HG03439 (cell line): ENCODE measurements around the gene FARSA.
"Not testable (repeated sequence)": the region's sequence is repeated elsewhere in the genome, so short reads cannot be mapped to it uniquely, and the experiment has no call there.

Experiments
- ATAC-seq: cut with Tn5 transposase; IDR thresholded peaks from one replicate; pipeline ENCODE4 v1.9.1; 2021; ENCODE audit warnings: mild to moderate bottlenecking, moderate library complexity; ENCODE audit not compliant: unreplicated experiment

FARSA gene

DNA sequence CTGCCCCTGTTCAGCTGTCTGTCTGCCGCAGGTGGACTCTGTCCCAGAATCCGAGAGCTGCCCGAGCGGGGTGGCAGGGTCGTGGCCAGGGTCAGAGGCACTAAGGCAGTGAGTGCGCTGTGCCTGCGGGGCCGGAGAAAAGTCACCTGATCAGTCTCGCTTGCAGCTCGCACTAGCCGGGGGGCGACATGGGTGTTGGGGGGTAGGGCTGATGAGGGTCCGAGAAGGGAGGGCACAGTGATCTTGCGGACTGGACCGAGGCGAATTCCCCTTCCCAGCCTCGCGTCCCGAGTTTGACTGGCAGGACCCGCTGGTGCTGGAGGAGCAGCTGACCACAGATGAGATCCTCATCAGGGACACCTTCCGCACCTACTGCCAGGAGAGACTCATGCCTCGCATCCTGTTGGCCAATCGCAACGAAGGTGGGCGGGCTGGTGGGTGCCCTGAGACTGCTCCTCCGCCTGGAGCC lies 41.9 kb downstream of the FARSA start:
- no peak for ATAC-seq

DNA sequence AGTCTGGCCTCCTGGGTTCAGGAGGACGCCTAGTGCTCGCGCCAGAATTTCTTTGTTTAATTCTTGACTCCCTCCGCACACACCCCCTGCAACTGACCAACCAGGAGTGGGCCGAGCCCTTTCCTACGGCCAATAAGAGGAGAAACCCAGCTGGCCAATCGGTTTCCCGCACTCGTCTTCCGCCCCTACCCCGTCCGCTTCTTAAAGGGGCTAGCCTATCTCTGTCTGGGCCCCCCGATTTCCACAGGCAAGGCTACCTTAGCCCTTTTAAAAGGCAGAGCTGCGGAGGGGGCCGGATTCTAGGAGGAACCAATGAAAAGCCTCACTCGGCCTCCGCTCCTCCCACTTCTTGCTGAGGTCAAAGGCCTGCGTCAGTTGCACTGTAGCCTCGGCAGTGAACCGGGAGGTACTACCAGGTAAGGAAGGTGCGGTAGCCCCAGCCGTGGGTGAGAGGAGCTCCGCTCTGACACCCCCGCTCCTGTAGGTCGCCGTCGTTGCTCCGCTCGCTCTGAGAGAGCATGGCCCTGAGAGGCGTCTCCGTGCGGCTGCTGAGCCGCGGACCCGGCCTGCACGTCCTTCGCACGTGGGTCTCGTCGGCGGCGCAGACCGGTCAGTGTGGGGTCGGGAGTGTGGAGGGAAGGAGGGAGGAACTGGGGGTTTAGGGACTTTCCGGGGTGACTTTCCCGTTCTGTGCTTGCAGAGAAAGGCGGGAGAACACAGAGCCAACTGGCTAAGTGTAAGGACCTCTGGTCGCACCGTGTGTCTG lies 42.5 kb downstream of the FARSA start, which contains the start of gene GCDH:
Gene GCDH, plus strand, starts transcription at position 374 of the 766 bp plus-strand sequence. Its CDS starts 145 bp downstream, at position 519.
- peak; percentile 87 for ATAC-seq

DNA sequence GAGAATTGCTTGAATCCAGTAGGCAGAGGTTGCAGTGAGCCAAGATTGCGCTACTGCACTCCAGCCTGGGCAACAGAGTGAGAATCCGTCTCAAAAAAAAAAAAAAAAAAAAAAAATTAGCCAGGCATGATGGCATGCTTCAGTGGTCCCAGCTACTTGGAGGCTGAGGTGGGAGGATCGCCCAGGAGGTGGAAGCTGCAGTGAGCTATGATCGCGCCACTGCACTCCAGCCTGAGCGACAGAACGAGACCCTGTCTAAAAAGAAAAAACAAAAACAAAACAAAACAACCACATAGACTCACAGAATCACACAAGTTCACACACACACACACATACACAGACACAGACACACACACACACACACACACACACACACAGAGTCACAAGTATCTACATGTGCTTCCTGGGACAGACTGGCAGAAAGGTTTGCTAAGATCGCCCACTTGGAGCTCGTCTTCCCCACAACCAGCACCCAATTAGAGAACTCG lies 43.2 kb downstream of the FARSA start:
- ATAC-seq, result not testable (repeated sequence)

DNA sequence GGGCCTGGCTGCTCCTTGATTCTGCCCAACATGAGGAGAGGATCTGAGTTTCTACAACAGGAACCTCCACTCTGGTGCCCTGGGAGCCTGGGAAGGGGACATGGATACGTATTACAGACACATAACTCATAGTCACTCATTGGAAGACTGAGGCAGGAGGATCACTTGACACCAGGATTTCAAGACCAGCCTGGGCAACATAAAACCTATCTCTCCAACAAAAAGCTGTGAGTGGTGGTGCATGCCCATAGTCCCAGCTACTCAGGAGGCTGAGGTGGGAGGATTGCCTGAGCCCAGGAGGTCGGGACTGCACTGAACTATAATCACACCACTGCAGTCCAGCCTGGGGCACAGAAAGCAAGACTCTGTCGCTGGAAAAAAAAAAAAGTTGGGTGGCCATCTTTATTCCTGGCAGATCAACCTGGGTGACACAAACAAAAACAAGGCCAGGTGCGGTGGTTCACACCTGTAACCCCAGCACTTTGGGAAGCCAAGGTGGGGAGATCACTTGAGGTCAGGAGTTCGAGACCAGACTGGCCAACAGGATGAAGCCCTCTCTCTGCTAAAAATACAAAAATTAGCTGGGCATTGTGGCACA lies 45.4 kb downstream of the FARSA start:
- ATAC-seq, result no peak

DNA sequence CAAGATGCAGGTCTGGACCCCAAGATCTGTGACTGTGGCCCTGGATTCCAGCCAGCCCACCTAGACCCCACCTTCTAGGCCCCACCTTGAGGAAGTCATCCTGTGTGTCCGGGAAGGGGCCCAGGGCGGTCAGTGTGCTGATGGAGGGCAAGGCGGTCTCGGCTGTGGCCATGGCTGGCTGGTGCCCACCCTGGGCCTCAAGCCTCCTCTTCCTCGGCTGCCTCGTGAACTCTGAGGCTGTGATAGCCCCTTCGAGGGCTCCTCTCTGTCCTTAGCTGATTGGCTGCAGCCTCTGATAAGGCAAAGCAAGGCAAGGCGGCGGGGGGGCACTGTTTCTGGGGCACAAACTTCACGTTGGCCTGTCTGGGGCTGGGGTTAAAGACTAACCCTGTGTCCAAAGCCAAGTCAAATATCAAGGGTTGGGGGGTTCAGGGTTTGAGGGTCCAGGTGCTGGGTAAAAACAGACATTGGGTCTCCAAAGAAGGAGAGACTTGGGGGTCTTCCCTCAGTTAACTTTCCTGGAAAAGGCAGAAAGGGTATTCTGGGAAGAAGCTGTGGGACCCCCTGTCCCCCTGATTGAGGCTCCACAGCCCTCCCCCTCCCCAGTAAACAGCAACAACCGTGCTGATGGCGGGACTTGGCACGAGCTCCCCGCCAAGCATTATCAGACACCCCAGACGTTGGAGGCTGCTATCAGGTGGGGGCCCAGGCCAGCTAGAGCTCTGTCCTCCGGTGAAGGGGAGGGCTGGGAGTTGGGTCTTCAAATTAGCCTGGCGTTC lies 46.4 kb downstream of the FARSA start, which contains the start of gene KLF1:
Gene KLF1, minus strand, starts transcription at position 233 of the 779 bp plus-strand sequence. Its CDS starts 61 bp downstream, at position 172.
- ATAC-seq, result no peak

DNA sequence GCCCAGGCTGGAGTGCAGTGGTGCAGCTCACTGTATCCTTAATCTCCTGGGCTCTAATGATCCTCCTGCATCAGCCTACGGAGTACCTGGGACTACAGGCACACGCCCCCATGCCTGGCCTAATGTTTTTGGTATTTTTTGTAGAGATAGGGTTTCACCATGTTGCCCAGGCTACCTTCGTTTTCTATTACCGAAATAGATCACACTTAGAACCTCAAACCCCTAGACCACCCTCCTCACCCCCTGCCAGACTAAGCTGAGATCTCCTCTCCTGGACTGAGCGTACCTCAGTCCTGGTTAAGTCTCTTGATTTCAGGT lies 46.9 kb downstream of the FARSA start:
- no peak for ATAC-seq

DNA sequence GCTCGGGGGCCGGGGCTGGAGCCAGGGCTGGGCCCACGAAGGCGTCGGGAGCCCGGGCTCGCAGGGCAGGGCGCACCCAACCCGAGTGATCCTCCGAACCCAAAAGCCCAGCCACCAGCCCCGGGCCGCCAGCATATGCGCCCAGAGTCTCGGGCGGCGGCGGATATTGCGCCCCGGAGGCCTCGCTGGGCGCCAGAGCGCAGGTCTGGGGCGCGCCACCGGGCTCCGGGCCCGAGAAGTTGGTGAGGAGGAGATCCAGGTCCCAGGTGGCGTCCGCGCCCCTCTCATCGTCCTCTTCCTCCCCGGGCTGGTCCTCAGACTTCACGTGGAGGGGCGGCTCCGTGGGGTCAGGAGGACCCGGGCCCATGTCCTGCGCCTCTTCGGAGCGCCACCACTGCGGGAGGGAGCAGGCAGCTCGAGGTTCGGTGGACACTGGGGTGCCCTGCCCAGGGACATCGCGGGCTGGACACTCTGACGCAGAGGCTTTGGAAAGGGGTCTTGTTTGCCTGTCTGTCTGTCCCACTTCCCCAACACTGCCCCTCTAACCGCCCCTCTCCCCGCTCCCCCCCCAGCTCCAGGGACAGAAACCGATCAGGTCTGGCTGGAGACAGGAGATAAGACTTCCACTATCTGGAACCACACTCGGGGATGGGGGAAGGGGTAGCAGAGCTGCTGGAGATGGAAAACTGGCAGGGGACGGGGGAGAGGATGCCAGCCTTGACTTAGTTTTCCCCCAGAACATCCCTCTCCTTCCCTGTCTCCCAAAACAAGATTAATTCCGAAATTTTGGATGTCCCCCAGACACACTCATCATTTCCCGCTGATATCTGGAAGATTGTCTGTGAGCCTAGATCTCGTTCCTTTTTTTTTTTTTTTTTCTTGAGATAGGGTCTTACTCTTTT lies 47.5 kb downstream of the FARSA start:
- no peak for ATAC-seq

DNA sequence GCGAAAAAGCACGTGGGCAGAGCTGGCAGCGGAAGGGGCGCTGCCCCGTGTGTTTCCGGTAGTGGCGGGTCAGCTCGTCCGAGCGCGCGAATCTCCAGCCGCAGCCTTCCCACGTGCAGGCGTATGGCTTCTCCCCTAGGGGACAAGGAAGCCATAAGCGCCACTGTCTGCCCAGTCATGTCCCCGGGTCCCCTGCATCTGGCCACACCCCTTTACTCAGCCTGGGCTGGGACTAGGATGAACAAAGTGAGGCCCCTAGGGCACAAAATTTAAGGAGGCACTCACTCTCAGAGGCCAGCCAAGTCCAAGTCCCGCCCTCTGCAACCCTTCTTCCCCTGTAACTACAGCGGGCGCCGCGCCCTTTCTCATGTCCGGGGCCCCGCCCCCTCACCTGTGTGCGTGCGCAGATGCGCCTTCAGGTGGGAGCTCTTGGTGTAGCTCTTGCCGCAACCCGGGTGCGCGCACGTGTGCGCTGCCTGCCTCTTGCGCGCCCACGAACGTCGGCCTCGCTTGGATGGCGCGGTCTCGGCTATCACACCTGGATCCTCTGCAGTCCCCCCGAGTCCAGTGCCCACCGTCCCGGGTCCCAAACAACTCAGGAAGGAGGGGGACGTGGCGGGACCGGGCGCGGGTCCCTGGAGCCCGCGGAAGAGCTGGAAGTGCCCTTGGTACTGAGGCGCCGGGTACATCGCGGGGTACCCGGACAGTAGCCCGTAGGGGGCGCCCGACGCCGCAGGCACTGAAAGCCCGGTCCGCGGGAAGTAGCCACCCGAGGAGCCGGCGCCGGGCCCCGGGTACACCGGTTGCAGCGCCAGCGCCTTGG lies 48.4 kb downstream of the FARSA start:
- peak; percentile 45 for ATAC-seq

DNA sequence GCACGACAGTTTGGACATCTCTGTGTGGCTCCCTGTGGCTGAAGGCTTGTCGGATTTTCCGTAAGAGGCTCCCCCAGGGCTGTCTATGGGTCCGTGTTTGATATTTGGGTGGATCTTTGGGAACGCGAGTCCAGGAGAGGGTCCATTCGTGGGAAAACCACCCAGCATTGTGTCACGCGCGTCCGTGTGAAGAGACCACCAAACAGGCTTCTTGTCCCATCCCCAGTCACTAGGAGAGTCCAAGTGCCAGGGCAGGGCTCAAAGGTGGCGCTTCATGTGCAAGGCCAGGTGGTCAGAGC lies 48.9 kb downstream of the FARSA start:
- no peak for ATAC-seq

DNA sequence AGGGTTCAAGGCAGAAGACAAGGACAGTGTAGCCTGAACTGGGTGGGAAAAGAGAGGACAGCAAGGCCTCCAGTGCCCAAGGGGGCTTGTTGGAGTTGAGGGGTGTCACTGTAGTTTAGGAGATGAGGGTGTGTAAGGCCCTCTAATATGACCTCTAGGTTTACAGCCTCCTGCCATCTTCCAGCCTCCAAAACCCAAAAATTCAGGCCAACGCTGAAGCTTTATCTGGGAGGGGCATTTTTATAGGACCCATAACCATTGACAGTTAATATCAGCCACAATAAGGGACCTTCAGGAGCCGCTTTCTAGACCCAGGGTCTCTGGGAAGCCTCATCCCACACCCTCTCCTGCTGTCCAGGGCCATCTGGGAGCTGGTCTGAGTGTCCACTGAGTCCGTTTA lies 49.3 kb downstream of the FARSA start:
- no peak for ATAC-seq

DNA sequence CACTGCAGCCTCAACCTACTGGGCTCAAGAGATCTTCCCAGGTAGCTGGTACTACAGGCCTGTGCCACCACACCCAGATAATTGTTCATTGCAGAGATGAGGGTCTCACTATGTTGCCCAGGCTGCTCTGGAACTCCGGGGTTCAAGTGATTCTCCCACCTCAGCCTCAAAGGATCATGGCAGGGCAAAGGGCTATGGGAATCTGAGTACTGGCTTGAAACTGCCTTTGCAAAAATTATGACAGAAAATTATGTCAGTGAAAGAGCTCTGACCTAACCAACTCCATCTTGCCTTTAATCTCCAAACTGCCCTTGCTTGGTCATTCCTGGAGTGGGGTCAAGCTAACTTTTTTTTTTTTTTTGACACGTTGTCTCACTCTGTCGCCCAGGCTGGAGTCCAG lies 50.9 kb downstream of the FARSA start:
- no peak for ATAC-seq

DNA sequence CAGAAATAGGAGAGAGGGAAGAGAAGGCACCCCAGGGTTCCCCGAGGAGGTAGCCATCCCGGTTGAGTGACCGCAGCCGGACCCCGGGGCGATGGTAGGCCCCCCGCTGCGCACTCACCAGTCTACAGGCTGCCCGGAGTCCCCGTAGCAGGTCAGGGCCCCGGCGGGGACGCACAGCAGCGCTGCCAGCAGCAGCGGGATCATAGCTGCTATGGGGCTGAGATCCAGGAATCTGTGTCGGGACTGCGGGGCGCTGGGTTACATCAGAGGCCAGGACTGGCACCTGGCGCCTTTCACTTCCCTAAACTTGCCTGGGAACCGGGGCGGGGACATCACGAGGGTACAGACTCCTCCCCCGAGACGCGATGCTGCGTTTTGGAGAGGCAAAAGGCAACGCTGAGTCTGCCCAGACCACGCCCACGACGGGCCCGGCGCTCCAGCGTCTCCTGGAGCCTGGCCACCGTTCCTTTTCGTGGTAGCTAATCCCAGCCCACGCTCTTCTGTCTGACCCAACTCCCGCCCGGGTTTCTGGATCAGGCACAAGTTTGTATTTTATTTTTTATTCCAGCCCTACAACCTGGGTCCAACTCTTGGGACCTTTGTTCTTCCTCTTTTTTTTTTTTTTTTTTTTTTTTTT lies 52.2 kb downstream of the FARSA start, which contains the start of gene DNASE2:
Gene DNASE2, minus strand, starts transcription at position 278 of the 637 bp plus-strand sequence. Its CDS starts 74 bp downstream, at position 204.
- peak; percentile 63 for ATAC-seq

DNA sequence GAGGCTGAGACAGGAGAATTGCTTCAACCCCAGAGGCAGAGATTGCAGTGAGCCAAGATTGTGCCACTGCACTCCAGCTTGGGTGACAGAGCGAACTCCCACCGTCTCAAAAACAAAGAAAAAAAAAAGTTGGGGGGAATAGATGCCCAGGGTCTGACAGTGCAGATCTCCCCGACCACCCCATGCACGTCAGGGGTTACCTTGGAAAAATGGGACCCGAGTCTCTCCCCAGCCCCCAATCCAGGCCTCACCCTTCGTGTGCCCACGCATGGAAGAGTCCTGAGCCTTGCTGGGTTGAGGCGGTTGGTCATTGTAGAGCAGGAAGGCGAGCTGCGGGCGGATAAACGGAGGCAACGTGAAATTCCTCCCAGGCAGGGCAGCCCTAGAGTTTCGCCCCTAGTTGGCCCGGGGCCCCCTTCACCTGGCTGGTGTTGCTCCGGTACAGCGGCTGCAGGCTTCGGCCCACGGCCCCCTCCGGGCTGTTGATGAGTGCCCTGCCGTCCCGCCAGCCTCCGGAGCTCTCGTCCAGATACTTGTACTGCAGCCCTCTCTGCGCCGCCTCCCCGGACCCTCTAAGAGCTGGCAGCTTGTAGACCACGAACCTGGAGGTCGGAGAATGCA lies 52.9 kb downstream of the FARSA start:
- no peak for ATAC-seq

DNA sequence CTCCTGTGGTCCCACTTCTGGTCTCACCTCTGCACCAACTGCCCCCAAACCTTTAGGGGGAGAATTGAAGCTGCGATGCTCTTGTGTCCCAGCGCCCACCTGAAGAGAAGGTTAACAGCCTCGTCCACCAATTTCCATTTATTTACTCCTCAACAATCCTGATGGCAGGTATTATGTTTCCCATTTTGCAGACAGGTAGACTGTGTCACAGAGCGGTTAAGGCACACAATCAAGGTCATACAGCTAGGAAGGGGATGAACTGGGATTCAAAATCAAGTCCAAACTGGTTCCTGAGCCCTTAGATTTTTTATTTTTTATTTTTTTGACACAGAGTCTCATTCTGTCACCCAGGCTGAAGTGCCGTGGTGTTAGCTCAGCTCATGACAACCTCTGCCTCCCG lies 58.4 kb downstream of the FARSA start:
- no peak for ATAC-seq

DNA sequence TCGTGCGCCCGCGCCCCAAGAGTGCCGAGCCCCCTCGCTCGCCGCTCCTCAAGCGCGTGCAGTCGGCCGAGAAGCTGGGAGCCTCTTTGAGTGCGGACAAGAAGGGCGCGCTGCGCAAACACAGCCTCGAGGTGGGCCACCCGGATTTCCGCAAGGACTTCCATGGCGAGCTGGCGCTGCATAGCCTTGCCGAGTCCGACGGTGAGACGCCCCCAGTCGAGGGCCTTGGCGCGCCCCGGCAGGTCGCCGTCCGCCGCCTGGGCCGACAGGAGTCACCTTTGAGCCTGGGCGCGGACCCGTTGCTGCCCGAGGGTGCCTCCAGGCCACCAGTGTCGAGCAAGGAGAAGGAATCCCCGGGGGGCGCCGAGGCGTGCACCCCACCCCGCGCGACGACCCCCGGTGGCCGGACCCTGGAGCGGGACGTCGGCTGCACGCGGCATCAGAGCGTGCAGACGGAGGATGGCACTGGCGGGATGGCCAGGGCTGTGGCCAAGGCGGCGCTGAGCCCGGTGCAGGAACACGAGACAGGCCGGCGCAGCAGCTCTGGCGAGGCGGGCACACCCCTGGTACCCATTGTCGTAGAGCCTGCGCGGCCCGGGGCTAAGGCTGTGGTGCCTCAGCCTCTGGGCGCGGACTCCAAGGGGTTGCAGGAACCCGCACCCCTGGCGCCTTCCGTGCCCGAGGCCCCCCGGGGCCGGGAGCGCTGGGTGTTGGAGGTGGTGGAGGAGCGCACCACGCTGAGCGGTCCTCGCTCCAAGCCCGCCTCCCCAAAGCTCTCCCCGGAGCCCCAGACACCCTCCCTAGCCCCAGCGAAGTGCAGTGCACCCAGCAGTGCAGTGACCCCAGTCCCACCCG lies 59.4 kb downstream of the FARSA start:
- ATAC-seq, result no peak

DNA sequence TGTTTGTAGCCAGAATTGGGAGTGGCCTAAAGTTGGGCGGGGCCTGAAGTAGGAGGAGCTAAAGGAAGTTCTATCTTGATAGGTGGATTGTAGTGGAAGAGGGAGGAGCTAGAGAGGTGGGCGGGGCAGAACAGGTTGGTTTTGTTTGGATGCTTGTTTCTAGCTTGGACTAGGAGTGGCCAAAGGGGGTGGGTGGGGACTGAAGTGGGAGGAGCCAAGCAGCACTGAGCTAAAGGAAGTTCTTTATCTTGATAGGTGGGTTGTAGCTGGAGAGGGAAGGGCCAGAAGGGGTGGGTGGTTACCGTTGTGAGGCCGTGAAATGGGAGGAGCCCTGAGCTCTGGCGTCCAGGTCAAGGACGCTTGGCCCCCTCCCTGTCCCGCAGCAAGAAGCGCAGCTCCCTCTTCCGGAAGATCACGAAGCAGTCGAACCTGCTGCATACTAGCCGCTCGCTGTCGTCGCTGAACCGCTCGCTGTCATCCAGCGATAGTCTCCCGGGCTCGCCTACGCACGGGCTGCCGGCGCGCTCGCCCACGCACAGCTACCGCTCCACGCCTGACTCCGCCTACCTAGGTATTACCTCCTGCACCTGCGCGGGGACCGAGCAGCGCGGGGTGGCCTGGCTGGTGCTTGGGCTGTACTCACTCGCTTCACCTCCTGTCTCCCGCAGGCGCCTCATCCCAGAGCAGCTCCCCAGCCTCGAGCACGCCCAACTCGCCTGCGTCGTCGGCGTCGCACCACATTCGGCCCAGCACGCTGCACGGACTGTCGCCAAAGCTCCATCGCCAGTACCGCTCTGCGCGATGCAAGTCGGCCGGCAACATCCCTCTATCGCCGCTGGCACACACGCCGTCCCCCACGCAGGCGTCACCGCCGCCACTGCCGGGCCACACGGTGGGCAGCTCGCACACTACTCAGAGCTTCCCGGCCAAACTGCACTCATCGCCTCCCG lies 60.3 kb downstream of the FARSA start:
- no peak for ATAC-seq
